NCI-H774 (cell line): Measurements from ENCODE around the gene CHKA.

ENCODE experiments used
- DNase-seq: peaks from one replicate; lab custom pipeline; 2025; lab: John Stamatoyannopoulos, UW

CHKA gene

DNA sequence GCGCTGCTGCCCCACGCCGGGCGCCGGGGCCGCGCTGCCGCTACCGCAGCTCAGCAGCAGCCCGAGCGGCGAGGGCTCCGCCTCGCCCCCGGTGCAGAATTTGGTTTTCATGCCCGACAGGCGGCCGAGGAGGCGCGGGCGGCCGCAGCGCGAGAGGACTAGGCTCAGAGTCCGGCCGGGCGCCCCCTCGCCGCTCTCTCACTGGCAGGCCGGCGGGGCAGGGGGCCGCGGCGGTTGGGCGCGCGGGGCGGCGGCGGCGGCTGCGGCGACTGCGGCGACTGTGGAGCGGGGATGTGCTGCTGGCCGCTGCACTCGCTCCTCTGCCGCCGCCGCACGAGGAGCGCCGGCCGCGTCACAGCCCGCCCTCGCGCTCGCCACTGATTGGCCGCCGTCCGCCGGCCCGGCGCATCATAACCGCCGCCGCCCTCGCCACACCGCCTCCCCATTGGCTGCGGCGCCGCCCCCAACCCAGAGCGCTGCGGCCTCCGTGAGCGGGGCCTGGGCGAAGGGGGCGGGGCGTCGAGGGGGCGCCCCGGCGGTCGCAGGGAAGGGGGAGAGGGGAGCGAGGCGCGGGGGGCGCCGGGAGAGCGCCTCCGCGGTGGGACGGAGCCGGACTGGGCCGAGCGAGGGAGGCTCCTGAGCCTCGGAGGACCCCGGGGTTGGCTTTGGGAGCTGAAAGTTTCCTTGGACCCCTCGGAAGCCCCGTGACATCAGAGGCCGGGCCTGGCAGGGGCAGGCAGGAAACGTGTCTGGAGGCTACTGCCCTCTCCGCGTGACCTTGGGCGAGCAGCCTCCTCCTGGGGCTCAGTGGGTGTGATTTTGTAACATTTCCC lies at the start of gene CHKA:
Gene CHKA, minus strand, starts transcription at position 322 of the 833 bp plus-strand sequence. Its CDS starts 211 bp downstream, at position 111.
- peak; percentile 97 for DNase-seq

DNA sequence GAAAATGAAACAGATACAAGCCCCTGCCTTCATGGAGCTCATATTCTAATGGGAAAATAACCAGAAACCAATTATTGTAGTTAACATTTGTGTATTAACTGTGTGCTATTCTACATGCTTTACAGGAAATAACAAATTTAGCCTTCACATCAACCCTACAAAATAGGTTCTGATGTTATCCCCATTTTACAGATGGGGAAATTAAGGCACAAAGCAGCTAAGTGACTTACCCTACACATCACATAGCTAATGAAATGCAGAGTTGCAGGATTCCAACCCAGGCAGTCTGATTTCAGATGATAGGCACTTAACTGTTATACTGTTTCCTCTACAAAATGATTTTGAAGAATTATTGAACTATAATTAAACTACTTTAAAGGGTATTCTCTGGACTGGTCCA lies 48.3 kb upstream of the CHKA start:
- DNase-seq, result no peak

DNA sequence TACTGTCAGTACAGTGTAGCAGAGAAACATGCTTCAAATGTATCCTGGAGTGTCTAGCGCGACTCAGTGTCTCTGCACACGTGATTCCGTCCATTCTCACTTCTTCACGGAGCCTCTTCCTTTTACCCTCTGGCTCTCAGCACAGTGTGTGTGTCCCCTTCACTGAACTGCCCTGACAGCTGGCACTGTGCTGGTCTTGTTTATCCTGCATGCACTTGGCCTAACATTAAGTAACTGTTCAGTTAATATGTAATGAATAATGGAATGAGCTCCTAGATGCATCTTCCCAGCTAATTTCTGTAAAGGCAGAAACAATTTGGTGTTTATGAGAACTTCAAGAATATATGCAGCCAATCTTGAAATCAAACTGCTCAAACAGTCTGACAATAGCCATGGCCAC lies 47.5 kb upstream of the CHKA start:
- no peak for DNase-seq

DNA sequence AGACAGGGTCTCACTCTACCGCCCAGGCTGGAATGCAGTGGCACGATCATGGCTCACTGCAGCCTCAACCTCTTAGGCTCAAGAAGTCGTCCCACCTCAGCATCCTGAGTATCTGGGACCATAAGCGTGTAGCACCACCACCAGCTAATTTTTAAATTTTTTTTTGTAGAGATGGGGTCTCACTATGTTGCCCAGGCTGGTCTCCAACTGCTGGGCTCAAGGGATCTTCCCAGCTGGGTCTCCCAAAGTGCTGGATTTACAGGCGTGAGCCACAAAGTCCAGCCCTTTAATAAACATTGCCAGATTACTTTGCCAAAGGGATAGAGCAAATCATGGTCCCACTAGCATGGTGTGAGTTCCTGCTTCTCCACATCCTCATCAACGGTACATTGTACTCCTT lies 46.3 kb upstream of the CHKA start:
- no peak for DNase-seq

DNA sequence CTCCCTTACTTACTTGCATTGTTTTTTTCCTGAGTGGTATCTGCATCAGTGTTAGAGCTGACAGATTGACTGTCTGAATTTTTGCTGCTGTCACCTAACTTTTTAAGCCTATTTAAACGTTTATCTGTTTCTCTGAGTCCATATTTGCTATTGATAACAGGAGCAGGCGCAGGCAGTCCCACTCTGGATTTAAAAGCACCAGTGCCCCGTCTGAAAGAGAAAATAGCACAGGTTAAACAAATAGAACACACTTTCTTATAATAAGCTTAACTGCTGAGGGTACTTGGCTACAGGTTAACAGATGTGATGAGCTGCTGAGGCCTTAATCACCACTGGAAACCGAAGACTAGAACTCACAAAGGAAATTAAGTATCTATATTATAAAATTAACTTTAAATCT lies 45.8 kb upstream of the CHKA start:
- no peak for DNase-seq

DNA sequence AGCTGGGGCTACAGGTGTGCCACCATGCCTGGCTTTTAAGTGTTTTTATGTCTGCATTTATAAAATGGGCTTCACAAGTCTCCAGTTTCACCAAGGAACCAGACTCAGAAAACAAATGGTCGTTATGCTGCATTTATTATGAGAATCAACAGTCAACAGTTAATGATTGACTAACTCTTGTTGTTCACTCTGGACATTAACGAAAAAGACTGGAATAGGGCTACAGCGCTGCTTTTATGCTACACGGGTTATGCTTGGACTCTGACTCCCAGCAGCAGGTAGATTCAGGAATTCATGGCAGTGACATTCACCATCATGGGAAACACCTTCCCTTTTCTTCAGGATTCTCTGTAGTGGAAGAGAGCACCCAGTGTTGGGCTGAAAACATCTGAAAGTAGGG lies 44.4 kb upstream of the CHKA start:
- no peak for DNase-seq

DNA sequence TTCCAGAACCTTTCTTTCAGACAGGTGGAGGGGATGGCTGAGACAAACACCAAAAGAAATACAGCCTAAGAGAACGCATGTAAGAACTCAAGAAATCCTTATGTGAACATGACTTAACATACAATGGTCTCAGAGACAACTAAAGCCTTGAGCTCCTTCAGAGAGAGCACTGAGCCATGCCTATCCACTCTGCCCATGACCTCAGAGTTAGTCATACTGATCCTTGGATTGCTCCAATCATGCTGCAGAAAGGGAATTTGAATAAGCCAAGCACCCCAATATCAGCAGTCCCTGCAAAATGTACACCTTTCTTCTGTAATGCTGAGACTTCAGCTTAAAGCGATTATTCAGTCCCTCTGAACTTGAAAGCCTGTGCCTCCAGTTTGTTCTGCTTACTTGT lies 43.2 kb upstream of the CHKA start:
- no peak for DNase-seq

DNA sequence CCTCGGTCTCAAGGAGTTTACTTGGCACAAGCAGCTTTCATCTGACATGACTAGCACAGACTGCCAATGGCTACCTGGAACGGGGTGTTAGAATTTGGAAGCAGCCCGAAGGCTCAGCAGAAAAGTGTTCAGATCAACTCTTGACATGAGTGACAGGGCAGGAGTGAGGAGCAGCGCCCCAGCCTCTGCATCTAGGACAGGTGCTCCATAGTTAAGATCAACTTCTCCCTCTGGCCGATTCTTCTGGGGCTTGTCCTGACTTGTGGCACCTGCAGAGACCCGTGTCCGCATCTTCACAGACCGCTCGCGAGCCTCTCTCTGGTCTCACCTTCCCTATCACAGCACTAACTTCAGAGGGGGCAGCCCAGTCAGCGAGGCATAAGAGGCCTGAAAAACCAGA lies 42.5 kb upstream of the CHKA start:
- no peak for DNase-seq

DNA sequence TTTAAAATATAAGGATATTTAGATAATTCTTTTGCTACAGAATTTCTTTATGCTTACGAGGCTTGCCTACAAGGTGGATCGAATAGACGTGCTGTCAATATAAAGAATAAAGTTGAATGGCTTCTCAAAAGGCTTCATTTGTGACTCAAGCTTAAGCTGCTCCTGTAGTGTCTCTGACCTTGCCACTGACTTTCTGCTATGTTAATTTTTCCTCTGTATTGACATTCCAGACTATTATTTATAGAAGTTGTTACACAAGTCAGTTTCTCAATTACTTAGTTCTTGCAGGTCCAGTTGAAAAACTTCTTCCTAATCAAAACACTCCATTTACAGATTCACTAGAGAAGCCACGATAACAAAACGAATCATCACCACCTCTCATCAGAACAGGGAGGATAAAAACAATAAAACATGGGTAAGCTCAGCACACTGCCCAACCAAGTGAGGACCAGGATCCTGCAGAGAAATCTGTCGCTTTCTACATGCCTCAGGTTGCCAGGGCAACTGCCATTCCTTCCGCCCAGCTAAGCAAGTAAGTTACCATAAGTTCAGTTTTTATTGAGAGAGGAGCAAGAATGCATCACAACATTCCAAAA lies 39.0 kb upstream of the CHKA start:
- no peak for DNase-seq

DNA sequence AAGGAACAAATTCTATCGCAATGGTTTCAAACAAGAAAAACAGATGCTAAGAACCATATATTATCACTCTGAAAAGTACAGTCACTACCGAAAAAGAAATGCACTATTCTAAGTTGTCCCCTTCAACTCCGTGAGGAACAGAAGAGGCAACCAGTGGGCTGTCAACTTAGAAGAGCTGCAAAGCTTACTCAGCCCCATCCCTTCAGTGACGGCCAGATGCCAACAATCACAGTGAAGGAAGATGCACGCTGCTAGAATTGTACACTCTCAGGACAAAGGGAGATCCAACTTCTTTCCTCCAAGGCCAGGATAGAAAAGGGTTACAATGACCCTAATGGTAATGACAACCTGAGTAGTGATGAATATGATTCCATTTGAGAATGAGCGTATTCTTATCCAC lies 38.5 kb upstream of the CHKA start:
- no peak for DNase-seq

DNA sequence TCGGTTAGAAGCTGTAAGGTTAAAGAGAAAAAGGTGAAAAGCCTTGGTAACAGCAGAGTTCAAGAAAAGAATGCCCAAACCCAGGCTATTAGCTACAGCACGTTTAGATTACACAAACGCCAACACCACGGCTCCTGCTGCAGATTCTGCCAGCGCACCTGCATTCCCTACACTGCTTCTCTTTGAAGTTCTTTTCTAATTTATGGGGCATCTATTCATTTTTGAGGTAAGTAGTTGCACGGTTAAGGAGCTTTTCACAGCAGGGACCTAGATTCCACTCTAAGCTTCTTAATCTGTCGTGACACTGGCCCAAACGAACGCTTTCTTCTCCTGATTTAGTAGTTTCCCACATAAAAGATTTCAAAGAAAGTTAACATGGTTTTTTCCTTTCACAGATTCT lies 38.0 kb upstream of the CHKA start:
- DNase-seq, result no peak

DNA sequence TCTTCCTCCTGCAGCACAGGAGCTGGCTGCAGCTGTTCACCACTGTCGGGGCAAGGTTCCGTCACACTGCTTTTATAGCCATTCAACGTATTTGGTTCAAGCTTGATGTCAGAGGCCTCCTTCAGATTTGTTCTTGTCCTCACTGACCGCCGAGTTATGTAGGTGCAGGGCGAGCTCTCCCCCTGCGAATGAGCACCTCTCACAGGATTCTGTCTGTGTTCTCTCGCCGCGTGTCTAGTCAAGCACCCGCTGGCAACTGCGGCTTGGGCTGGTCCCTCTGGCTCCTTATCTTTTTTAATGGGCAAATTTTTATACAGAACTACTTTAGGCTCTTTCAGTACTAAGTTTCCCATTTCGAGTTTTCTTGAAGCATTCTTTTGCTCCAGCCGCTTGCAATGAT lies 37.4 kb upstream of the CHKA start:
- no peak for DNase-seq

DNA sequence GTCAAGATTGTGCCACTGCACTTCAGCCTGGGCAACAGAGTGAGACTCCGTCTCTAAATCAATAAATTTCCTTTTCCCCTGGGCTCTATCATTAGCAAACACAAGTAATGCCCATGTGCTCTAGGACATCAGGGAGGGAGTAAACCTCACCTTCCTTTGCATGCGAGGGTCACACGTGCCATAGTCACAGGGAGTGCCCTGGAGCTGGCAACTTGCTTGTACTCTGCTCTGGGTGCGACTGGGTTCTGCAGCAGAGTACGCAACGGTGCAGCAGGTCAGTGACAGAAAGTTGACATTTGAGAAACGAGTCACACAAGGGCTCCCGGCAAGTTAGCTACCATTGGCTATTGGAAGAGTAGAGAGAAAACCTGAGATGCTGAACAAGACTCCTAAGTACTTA lies 32.6 kb upstream of the CHKA start:
- no peak for DNase-seq

DNA sequence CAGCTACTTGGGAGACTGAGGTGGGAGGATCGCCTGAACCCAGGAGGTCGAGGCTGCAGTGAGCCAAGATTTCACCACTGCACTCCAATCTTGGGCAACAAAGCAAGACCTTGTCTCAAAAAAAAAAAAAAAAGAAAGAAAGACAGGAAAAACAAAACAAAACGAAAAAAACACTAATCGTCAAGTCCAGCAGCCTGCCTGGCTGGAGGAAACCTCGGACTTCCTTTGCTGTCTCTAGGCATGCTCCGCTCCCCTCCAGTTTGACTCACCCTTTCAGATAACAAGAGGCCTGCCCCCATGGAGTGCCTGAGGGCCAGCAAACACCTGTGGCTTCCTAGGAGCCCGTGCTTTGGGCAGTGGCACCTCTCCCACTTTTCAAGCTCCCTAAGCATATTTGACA lies 28.8 kb upstream of the CHKA start:
- no peak for DNase-seq

DNA sequence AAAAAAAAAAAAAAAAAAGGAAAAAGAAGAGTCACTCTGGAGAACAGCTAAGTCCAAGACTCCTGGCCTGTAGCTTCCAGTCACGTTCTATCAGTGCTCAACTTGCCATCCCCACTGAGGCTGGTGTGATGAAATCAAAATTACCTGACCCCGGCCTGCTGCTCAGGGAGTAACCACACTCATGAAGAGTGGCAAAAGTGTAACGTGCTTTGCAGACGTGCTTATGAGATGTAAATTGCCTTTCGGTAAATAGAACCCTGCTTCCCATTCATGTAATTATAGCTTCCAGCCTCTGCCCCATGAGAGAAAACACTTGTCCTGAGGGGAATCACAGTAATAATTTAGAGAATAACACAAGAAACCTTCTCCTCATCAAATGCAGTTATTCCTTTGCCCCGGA lies 28.2 kb upstream of the CHKA start:
- peak; percentile 39 for DNase-seq

DNA sequence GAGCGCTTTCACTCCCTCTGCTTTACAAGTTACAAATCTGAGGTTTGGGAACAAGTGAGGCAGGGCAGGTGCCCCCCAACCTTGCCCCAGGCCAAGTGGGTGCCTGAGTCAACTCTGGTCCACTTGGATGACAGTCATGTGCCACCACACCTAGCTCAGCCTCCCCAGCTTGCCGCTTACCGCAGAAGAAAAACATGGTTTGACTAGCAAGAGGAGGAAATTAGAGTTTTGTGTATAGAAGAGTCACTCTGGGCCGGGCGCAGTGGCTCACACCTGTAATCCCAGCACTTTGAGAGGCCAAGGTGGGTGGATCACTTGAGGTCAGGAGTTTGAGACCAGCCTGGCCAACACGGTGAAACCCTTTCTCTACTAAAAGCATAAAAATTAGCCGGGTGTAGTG lies 27.7 kb upstream of the CHKA start:
- no peak for DNase-seq

DNA sequence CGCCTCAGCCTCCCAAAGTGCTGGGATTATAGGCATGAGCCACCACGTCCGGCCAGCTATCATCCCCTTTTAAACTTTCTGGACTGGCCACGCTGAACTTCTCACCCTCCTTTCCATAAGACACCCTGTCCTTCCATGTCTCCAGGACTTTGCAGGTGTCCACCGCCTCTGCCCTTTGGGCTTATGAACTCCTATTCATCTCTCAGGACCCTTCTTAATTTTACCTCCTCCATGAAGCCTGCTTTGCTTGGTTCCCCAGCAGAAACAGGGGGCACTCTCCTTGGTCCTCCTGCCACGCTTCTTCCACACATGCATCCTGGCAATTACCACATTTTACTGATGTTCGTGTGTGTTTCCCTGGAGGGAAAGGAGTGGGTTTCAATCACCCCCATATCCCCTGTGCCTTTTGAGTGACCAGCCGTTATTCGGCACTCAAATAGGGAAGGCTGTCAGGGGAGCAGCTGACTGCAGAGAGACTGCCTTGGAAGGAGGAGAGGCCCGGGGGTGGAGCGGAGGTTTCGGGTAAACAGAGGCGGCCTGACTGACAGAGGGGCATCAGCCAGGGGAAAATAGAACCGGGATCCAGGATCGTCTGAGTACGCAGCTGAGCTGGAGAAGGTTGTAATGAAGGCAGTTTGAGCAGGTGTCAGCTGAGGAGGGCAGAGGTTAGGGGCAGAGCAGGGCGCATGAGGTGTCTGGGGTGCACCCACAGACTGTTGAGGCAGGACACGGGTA lies 27.1 kb upstream of the CHKA start:
- no peak for DNase-seq

DNA sequence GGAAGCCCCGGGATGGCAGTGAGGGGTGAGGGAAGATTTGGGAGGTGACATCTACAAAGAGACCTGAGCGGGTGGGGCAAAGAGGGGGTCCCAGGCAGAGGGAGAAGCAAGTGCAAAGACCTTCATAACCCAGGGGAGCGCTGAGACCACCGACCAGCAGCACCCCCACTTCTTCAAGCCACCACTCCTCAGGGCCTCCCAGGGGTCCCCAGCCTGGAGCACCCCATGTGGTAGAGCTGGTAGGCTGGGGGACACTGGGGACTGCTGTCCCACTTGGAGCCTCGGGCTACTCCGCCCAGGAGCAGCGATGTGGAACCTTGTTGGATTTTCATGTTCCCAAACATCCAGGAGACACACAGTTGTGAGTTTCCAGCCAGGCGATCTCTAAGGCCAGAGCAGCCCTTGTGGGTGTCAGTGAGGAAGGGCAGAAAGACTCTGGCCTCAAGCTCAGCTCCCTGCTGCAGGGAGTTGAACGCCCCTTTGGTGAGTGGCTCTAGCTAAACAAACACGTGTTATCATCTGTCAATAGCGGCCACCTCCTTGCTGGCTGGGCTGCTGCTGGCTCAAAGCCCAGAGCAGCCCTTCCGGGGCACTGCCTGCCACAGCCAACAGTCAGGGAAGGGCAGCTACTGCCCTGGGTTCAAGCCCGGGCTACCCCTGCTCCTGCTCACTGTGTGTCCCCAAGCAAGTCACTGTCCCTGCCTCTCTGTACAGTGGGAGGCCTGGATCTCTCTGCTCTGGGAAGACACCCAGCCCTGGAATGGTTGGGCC lies 25.7 kb upstream of the CHKA start:
- DNase-seq, result peak; percentile 85

DNA sequence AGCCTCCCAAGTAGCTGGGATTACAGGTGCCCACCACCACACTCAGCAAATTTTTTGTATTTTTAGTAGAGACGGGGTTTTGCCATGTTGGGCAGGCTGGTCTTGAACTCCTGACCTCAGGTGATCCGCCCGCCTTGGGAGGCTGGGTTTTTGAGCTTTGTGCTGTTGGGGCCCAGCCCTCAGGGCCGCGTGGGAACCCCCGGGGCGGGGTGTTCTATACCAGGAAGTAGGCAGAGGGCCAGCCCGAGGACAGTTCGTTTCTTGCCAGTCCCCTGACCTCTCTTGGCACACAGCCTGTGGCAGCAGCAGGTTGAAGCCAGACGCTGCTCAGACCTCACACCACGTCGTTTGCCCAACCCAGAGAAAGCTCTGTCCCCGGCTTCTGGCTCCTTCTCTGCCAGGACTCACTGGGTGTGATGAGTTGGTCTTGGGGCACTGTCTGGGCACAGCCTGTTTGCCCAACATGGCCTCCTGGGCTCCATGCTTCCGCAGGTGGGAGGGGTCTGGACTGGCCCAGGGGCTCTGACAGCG lies 24.9 kb upstream of the CHKA start:
- DNase-seq, result peak; percentile 72

DNA sequence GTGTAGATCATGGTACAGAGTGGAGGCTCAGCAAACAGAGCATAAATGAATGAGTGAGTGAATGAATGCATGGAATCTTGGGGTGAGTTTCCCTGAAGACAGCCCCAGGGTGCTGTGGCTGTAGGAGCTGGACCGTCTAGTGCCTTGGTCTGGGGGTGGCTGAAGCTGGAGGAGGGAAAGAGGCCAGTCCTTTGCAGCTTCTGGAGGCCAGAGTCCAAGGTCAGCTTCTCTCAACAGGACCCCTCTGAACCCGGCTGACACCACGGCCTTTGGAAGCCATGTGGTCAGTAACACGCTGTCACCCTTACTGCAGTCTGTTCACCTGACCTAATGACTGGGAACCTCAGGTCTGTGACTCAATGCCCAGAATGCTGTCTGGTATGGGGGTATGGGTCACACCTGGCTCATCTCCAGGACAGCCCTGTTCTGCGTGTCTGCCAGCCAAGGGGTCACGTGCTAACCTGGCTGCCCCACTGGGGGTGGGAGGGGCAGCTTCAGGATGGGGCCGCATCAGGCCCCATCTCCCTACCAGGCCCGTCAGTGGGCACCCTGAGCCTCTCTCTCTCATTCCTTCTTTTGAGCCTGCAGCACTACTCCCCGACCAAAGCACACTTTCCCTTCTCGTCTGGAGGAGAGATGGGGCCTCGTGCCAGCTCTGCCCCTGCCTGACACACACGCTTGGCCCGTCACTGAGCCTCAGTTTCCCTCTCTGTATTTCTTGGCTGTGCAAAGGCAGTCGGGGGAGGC lies 24.1 kb upstream of the CHKA start:
- no peak for DNase-seq

DNA sequence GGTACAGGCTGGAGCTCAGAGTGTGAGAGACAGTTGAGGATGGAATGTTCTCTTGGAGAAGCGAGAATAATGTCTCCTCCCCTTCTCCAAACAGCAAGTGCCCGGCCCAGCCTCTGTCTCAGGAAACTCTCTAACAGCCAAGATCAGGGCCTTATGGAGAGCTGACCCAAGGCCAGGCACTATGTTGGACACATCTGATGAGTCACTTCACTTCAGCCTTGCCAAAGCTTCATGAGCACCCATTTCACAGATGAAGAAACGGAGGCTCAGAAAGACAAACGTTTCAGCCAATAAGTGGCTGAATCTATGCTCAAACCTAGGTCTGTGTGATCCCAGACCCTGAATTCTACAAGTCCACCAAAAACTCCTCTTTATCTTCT lies 22.1 kb upstream of the CHKA start:
- DNase-seq, result no peak
